ENCODE results near the gene NDUFV3.
A peak's percentile ranks its signal among the peaks of the same experiment; 100 is the strongest.
"Not testable (repeated sequence)": the region's sequence is repeated elsewhere in the genome, so short reads cannot be mapped to it uniquely, and the experiment has no call there.

Gene NDUFV3

DNA sequence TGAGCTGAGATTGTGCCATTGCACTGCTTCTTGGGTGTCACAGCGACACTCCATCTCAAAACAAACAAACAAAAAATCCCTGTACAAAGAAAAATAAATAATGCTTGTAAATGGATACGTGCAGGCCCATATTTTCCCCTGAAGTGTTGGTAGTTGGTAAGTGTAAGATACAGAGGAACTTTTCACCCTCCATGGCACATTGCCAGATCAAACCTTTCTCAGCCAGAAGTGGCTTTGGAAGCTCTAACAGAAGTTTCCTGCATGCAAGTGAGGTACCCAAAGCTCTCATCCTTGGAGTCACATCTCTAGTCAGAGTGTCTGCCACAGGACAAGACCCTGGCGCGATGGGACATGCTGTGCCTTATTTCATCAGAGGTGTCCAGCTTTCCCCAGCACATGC is 7.3 kb downstream of the NDUFV3 start:
- no peak for DNase-seq

DNA sequence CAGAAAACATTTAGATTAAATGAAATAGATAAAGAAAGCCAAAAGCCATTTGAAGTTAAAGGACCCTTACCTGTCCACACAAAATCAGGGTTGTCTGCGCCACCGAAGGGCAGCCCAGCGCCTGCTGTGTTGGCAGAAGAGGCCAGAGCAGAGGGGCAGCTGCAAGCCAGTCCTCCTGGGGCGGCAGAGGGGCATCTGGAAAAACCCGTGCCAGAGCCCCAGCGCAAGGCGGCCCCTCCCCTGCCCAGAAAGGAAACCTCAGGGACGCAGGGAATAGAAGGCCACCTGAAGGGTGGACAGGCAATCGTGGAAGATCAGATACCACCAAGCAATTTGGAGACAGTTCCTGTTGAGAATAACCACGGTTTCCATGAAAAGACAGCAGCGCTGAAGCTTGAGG is 10.7 kb downstream of the NDUFV3 start:
- no peak for DNase-seq

DNA sequence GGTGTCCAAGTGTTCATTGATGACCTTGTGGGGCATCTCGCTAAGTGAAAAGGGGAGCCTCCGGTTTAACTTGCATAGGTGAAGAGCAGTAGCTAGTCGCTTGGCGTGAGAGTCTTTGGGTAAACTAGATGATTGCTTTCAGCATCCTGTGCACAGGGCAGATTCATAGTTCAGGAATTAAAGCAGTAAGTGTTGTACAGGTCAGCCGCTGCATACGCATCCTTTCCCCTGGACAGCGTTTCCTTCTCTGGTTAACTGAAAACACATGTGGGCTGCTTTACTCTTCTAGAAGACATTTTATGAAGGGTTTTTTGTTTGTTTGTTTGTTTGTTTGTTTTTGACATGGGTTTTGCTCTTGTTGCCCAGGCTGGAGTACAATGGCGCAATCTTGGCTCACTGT is 12.1 kb downstream of the NDUFV3 start:
- DNase-seq, result no peak

DNA sequence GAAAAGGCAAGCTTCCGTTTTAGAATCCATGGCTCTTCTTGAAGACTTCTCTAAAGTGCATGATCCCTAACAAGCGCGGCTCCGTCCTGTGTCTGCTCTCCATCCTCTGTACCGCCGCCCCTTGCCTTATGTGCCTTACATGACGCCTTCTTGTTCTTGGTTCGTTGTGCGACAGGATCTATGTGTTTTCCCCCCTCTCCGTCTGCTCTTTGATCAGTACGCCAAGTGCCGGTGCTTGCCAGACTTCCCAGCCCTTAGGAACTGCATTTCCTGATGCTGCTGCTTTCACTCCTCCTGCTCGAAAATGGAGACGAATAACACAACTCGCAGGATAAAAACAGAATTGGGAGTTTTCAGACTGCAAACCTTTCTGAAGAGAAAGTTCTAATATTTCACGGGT is 13.1 kb downstream of the NDUFV3 start:
- DNase-seq, result no peak

DNA sequence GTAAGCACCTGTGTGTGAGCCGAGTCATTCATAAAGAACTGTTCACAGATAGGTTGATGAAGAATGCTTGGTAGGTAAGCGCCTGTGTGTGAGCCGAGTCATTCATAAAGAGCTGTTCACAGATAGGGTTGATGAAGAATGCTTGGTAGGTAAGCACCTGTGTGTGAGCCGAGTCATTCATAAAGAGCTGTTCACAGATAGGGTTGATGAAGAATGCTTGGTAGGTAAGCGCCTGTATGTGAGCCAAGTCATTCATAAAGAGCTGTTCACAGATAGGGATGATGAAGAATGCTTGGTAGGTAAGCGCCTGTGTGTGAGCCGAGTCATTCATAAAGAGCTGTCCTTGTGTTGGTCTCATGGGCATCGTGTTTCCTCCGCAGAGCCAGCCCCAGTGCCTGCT is 15.4 kb downstream of the NDUFV3 start:
- DNase-seq, result not testable (repeated sequence)

DNA sequence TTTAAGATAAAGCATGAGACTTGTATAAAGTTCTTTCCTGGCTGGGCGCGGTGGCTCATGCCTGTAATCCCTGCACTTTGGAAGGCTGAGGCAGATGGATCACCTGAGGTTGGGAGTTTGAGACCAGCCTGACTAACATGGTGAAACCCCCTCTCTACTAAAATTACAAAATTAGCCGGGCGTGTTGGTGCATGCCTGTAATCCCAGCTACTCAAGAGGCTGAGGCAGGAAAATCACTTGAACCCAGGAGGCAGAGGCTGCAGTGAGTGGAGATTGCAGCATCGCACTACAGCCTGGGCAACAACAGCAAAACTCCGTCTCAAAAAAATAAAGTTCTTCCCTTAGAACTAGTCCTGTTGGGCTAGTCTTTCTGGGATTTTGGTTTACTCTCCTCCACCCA is 18.8 kb downstream of the NDUFV3 start:
- not testable (repeated sequence) for DNase-seq

DNA sequence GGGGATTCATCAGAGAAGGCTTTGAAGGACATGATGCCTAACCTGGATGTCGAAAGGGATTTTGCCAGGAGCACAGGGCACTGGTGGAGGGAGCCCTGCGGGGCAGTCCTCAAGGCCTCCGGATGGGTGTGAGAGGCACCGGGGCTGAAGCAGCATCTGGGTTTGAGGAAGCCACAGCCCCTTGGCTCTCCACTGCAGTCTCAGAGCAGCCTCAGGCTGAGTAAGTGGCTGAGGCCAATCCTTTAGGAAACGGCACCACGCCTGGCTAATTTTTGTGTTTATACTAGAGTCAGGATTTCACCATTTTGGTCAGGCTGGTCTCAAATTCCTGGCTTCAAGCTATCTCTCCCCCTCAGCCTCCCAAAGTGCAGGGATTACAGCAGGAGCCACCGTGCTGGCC is 20.4 kb downstream of the NDUFV3 start:
- DNase-seq, result no peak

DNA sequence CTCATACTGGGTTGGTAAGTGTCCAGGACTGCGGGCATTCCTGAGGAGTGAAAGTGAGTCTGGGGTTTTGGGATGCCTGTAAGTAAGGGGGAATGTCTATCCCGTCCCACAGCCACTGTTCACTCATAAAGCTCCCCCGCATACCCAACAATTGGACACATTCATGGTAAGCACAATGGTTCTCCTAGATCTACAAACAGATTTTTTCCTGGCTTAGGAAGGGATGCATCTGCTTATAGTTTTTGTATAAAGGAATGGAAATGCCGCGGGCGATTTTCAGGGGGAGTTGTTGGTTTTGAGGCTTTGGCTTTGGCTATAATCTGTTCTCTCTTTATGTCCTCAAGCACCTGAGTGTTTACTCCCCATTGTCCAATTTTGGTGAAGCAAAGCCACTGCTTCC is 25.2 kb downstream of the NDUFV3 start:
- no peak for DNase-seq

DNA sequence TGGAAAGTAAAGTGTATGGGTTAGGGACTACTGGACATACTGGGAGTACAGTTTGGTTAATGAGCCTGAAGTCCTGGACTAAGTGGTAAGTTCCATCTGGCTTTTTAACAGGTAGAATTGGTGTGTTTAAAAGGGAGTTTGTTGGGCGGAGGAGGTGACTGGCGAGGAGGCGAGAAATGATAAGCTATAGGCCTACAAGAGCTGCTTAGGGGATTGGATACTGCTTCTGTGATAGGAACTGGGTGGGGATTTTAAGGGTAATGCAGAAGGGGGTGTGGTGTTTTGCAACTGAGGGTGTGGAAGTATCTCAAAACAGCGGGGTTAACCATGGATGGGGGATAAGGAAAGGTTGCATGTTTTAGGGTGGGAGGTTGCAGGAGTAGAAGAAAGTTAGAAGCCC is 28.8 kb downstream of the NDUFV3 start:
- no peak for DNase-seq

DNA sequence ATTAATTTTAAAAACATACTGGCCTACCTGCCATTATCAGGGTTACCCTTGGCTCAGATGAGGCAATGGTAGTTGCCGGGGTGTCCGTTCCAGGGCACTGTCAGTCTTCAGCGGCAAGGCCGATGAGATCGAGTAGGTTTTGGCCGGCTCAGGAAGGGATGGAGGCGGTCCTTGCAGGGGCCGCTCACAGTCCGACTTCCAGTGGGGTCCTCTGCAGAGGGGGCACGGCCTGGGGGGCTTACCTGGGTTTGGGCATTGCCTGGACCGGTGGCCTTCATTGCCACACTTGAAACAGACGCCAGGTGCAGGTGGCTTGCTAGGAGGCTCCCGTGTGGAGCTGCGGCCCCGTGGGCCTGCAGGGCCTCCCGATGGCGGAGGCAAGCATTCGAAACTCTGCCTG is 29.8 kb downstream of the NDUFV3 start:
- no peak for DNase-seq

DNA sequence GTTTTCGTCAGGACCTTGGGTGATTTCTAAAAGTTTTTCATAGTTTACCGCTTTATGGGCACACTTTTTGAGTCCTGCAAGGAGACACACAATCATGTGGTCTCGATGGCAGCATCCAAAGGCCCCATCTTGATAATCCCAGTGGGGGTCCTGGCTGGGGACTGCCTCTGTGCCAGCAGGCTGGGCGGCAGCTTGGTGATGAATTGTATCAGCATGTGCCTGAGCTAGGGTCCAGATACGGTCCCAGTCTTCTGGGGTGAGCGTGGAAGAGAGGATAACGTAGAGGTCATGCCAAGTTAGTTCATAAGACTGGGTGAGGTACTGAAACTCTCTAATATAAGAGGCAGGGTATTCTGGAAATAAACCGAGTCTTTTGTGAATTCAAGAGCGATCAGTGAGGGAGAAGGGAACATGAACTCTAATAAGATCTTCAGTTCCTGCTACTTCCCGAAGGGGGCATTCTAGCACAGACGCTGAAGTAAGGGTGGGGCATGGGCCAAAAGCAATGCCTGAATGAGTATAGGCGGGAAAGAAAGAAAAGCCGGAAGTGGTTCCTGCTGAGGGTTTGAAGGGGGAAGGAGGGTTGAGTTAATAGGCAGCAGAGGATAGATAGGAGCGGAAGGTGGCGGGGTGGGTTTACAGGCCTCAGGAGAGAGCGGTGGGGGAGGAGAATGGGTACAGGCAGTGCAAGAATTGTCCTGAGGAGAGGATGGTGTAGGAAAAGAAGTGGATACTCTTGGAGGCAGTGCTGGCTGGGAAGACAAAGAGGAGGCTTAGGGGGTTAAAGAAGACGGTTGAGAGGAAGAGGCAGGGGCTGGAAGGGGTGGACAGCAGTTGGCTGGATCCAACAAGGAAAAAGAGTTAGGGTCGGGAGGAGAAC is 30.7 kb downstream of the NDUFV3 start:
- DNase-seq, result peak; percentile 77

DNA sequence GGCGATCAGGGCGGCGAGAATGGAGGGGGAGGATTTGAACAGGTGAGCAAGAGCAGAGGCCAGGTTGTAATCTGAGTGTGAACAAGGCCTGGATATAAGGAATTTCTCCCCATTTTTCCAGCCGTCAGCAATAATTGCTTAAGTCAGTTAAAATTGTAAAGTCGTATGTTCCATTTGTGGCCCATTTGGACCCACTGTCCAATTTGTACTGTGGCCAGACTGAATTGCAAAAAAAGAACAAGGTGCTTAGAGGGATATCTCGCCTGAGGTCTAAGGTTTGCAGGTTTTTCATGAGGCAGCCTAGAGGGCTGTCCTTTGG is 31.3 kb downstream of the NDUFV3 start:
- DNase-seq, result no peak

DNA sequence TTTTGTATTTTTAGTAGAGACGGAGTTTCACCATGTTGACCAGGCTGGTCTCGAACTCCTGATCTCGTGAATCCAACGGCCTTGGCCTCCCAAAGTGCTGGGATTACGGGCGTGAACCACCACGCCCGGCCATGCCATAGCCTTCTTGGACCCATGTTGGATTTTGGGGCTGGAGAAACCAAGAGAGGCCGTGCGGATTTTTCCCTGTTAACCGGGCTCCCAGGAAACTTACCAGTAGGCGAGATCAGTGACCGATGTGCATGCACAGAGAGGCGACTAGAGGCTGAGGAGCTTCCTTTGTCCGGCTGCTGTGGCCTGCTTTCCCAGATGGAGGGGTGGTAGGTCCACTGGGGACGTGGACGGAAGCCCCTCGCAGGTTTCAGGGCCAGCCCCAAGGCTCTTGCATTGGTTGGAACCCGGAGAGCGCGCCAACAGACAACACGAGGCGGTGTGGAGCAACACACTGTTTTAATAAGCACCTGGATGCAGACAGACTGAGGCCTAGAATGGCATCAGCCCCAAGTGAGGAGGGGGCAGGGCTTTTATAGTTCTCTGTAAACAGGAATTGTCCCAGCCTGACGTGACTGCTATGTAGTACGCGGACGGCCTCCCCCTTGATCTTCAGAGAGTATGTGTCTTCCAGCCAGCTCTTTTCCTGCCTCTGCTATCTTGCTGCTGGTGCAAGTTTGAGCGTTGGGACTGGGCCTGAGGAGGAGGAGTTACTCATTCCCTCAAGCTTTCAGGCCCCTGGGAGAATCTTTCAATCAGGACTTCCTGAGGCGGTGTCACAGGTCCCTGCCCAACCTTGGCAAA is 32.2 kb downstream of the NDUFV3 start, which contains the start of gene ERVH48-1:
Gene ERVH48-1, minus strand, starts transcription at position 517 of the 813 bp plus-strand sequence. CDS start 6,624 bp downstream, outside the sequence.
- DNase-seq, result no peak

DNA sequence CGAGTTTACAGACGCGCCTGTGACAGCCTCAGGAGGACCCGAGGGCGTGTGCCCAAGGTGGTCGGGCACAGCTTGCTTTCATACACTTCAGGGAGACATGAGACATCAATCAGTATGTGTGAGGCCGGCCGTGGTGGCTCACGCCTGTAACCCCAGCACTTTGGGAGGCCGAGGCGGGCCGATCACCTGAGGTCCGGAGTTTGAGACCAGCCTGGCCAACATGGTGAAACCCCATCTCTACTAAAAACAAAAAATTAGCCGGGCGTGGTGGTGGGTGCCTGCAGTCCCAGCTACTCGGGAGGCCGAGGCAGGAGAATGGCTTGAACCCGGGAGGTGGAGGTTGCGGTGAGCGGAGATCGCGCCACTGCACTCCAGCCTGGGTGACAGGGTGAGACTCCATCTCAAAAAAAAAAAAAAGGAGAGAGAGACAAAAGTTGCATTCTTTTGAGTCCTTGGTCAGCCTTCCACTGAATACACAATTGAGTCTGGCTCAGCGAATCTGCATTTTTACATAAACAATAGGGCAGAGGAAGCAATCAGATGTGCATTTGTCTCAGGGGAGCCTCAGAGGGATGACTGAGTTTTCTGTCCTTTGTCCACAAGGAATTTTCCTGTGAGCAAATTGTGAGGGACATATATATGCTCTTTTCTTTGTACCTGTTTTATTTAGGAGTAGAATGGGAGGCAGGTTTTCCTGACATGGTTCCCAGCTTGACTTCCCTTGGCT is 34.5 kb downstream of the NDUFV3 start:
- DNase-seq, result not testable (repeated sequence)

DNA sequence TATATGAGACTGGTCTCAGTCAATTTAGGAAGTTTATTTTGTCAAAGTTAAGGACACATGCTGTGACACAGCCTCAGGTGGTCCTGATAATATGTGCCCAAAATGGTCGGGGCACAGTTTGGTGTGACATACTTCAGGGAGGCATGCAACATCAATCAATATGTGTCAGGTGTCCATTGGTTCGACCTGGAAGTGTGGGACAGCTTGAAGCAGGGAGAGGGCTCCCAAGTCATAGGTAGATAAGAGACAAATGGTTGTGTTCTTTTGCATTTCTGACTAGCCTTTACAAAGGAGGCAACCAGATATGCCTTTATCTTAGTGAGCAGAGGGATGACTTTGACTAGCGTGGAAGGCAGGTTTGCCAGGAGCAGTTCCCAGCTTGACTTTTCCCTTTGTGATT is 36.9 kb downstream of the NDUFV3 start:
- DNase-seq, result no peak

DNA sequence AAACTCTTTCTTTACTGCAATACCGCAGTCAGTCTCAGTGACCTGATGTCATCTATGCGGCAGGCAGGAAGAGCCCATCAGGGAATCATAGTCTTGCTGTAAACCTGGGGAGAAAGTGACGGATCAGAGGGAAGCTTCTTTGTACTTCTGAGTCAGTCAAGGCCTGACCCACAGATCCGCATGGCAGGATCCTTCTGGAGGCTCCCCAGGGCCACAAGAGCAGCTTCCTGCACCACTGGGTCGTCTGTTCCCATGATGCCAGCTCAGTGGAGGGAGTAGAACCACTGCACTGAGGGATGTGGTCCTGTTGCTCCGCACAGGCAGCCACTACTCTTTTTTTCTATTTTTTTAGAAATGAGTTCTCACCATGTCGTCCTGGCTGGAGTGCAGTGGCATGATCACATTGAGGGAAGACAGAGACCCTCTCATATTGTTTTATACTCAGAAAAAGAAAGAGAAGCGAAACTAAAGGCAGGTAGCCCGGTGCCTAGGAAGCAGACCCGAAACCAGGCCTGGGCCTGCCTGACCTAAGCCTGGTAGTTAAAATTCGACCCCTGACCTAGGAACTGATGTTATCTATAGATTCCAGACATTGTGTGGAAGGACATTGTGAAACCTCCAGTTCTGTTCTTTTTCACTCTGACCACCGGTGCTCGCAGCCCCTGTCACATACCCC is 38.6 kb downstream of the NDUFV3 start:
- DNase-seq, result no peak

DNA sequence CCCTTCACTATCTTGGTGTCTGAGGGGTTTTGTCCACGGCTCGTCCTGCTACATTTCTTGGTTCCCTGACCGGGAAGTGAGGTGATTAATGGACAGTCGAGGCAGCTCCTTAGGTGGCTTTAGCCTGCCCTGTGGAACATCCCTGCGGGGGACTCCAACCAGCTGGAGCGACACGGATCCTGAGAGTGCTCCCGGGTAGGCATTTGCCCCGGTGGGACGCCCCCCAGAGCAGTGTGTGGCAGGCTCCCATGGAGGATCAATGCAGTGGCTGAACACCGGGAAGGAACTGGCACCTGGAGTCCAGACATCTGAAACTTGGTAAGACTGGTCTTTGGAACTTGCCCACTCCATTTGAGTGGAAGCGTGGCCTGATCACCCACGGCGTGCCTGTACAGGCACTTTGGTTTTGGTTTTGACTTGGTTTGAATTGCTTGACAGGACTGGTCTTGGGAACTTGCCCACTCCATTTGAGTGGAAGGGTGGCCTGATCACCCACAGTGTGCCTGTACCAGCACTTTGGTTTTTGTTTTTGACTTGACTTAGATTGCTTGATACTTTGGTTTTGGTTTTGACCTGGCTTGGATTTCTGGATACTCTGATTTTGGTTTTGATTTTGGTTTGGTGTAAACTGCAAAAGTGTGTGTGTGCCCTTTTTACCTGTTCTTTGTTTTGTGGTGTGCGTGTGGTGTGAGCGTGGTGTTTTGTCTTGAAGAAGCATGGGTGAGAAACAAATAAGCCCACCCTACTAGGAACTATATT is 39.4 kb downstream of the NDUFV3 start:
- not testable (repeated sequence) for DNase-seq

DNA sequence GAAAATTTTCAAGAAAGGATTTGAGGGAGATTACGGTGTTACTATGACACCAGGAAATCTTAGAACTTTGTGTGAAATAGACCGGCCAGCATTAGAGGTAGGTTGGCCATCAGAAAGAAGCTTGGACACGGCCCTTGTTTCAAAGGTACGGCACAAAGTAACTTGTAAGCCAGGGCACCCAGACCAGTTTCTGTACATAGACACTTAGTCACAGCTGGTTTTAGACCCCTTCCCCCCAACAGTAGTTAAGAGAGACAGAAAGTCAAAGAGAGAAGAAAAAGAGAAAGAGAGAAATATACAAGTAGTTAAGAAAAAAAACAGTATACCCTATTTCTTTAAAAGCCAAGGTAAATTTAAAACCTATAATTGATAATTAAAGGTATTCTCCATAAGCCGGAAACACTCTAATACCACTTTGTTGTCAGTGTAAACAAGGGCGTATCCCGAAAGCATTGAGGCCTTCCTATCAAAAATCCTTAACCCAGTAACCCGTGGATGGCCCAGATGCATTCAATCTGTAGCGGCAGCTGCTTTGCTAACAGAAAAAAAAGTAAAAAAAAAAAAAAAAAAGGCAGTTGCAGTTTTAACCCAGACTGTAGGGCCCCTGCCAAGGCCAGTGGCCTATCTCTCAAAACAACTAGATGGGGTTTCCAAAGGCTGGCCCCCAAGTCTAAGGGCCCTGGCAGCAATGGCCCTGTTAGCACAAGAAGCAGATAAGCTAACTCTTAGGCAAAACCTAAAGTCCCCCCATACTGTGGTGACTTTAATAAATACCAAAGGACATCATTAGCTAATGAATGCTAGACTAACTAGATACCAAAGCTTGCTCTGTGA is 40.2 kb downstream of the NDUFV3 start:
- DNase-seq, result not testable (repeated sequence)

DNA sequence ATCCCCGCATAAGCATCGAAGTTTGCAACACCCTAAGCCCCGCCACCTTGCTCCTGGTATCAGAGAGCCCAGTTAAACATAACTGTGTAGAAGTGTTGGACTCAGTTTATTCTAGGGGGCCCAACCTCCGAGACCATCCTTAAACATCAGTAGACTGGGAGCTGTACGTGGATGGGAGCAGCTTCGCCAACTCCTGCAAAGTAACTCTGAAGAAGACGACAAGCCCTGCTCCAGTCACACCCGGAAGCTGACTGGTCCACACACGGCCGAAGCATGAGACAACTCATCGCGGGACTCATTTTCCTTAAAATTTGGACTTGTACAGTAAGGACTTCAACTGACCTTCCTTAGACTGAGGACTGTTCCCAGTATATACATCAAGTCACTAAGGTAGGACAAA is 40.9 kb downstream of the NDUFV3 start:
- DNase-seq, result not testable (repeated sequence)

DNA sequence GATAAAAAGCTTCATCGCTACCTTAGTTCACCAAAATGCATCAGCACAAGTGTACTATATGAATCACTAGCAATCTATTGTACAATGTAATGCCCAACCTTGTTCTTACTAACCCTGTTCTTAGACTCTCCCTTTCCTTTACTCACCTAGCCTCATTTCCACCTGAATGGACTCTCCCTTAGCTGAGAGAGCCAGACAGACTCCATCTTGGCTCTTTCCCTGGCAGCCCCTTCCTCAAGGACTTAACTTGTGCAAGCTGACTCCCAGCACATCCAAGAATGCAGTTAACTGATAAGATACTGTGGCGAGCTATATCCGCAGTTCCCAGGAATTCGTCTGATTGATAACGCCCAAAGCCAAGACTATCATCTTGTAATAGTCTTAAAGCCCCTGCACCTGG is 43.3 kb downstream of the NDUFV3 start:
- DNase-seq, result not testable (repeated sequence)

All from CD4-positive, alpha-beta T cell treated with Interleukin-12 subunit alpha and Interleukin-12 subunit beta, for 1 hour (primary cell).